GM21529 (cell line): ENCODE results near the gene MORN5.
"Not testable (repeated sequence)": the region's sequence is repeated elsewhere in the genome, so short reads cannot be mapped to it uniquely, and the experiment has no call there.

Experiments used
- ATAC-seq: cut with Tn5 transposase; IDR thresholded peaks from one replicate; pipeline ENCODE4 v1.9.1; 2021; ENCODE audit not compliant: unreplicated experiment

MORN5 gene

DNA sequence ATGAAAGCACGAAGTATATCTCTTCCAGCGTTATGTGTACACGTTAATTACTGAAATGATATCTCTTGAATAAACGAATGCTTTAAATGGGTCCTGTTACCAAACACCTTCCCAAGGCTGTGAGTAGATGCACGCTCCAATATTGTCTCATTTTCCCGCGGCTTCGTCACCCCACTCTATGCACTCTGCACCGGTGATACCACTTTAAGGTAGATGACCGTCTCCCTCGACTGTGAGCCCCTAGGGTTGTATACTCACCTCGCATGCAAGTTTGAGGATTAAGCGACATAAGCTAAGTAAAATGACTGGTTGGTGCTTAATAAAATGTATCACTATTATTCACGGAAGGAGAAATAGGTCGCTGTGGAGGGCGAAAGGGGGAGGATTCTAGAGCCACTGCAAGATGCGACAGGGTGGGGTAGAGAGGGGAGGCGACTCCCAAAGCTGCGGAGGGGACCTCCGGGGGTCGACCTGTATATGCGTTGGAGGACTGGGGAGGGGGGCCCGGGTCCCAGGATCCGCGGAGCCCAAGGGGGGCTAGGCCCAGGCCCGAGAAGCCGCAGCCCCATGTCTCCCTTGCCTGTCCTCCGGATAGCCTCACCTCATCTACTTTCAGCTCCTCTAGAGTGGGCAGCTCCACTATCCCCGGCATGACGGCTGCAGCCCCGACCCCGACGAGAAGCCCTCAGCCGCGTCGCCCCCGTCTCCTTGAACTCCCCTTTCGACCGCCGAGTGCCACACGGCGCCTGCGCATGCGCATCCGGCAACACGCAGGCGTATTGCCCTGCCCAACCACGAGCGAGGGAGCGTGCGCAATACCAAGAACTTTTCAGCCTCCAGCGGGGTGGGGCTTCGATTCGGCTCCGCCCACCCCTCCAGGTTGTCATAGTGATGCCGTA, at the start of gene MORN5, which contains the start of gene NDUFA8:
TSS of gene MORN5 (plus strand) at position 883 of the 899 bp plus-strand sequence. CDS start 65 bp downstream, outside the sequence.
TSS of gene NDUFA8 (minus strand) at position 754 of the 899 bp plus-strand sequence. CDS start at position 652, 102 bp downstream.
- ATAC-seq, result peak; percentile 96

DNA sequence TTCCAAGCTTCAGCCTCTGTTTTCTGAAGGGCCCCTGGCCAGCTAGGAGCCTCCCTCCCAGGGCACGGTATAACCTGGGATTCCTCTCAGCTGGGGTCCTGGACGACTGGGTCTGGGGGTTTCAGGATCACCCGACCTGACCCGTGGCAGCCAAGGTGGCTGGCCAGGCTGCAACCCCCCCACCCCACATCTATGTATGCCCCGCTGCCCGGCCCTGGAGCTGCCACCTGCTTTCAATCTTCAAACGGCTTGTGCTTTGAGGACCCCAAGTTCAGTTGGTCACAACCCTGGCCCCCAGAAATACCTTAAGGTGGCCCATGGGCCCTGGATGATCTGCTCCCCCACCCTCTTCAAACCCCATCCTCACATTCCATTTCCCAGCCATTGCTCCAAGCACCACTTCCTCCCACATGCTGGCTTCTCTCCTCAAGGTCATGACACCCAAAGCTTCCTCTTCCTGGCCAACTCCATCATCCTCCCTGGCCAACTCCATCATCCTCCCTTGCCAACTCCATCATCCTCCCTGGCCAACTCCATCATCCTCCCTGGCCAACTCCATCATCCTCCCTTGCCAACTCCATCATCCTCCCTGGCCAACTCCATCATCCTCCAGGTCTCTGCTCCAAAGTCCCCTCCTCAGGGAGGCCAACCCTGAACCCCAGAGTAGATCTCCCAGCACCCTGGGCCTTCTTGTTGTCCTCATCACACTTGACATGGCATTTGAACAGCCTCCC, 49.4 kb upstream of the MORN5 start:
- no peak for ATAC-seq

DNA sequence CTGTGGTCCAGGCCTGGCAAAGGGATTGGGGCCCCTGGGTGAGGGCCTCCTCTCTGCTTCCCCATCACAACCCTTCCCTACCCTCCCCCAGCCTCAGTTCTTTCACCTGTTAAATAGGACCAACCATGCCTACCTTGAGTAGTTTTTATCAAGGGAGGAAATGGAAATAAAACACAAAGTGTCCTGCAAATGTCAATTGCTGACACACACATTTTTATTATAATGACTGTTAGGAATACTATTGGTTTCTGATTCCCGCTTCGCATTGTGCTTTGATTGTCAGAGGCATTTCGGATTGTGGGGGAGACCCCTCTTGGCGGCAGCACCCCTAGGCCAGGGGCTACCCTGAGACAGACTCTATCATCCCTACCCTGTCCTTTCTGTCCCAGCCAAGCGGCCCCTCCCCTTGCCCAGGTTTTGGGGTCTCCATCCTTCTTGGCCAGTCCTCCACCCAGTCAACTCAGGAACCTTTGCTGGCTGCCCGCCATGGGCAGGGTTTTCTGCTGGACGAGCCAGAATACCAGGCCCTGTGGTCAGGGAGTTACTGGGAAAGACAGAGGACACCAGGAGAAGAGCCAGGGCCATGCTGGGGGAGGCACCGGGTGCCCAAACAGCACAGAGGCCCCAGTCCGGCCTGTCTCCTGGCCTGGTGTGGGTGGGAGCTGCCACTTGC, 48.2 kb upstream of the MORN5 start:
- ATAC-seq, result no peak

DNA sequence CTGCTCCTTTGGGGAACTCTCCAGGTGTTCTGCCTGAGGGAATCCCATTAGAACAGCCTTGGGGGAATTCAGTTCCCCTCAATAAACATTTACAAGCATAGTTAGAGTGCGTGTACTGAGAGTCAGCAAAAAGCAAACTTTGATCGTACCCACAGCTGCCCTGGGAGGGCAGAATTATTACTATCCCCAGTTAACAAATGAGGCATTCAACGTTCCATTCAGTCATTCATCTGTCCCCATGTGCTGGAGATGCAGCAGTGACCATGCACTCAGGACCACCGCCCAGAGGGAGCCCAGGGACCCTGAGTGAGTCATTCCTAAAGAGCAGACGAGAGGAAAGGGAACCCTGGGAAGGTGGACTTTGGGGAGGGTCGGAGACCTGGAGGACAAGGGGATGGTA, 47.5 kb upstream of the MORN5 start:
- no peak for ATAC-seq

GRCh38 chr9:122113574-122113973, 46.1 kb upstream of the MORN5 start:
- no peak for ATAC-seq

DNA sequence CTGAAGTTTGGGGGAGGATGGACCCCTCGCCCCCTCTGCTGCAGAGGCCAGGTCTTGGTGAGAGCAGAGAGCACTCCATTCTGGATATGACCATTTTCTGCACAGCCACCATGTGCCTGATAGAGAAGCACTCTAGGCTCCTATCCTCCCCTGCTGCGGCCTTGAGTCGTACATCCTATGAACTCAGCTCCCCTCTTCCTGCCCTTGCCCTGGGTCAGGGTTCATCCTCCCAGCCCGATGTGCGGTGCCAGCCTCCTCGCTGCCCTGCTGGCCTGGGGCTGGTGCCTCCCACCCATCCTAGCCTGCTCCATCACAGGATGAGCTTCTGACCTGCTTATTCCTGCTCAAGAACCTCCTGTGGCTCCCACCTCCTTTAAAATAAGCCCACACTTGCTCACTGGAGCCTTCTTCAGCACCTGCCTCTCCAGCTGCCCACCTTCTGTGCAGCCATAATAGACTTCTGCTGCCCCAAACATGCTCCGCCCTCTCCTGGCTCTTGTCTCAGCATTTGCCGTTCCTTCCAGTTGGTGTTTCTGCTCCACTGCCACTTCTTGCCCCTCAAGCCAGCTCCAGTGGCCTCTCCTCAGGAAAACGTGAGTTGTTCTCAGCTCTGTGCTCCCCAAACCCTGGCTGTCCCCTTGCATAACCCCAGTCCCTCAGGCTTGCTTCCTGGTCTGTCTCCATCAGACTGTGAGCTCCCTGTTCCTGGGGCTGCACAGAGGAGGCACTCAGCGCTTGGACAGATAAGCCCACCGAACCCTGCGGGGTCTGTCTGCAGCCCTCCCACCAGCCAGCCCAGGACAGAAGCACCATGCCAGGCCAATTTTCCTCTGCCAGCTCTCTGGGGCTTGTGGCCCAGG, 44.3 kb upstream of the MORN5 start:
- ATAC-seq, result no peak

DNA sequence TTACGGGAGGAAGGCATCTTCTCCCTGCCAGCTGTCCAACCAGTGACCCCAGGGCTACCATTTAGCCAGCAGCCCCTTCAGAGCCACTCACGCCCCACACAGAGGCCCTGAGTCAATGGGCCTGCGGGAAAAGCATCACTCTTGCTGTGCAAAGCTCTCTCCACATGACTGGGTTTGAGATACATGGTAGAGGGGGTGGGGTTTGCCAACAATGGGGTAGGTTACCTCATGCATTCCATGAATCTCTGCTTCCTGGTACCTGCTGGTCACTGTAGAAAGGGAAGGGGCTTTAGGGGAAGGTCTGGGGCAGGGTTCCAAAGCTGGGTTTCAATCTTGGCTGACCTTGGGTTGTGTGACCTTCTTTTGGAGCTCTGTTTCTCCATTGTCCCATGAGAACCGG, 43.7 kb upstream of the MORN5 start:
- no peak for ATAC-seq

- ATAC-seq, result no peak
Observed at GRCh38 chr9:122116448-122117173, 43.1 kb upstream of the MORN5 start.

GRCh38 chr9:122117241-122117640, 42.5 kb upstream of the MORN5 start:
- ATAC-seq, result not testable (repeated sequence)

DNA sequence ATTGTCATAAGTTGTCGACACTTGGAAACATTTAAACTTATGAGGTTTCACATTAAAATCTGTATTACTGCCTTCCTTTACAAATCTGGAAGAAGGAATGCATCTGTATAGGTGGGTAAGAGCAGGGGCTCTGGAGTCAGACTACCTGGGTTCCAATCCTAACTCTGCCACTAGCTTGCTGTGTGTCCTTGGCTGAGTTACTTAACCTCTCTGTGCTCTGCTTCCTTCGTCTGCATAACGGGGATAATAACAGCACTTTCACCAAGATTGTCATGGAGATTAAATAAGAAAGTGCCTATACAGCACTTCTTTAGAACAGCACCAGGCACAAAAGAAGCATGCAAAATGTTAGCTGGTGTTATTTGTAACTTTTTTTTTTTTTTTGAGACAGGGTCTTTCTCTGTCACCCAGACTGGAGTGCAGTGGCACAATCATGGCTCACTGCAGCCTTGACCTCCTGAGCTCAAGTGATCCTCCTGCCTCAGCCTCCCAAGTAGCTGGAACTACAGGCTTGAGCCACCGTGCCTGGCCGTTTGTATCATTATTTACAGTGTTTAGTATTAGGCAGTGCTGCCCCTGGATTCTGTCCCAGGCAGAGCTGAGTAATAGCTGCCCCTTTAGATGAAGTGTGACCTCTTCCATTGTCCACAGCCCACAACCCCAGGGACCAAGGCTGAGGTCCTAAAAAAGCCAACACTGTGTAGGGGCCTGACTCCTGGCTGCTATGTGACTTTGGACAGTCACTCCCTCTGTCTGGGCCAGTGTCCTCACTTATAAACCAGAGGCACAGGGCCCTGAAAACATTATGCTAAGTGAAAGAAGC, 41.2 kb upstream of the MORN5 start:
- no peak for ATAC-seq

GRCh38 chr9:122119166-122119521, 40.6 kb upstream of the MORN5 start:
- no peak for ATAC-seq

DNA sequence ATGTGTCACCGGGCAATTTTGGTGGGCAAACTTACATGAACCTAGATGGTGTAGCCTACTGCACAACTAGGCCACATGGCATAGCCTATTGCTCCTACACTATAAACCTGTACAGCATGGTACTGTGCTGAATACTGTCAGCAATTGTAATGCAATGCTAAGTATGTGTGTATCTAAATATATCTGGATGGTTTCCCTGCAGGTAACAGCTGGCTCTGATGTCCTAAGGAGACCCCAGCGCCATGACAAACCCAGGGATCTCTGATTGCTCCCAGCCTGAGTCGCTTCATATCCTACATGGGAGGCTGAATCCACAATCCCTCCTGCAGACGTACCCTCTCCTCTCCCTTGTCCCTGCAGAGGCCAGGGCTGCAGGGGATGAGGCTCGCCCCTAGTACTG, 40.0 kb upstream of the MORN5 start:
- ATAC-seq, result no peak

GRCh38 chr9:122120316-122121071, 39.2 kb upstream of the MORN5 start:
- no peak for ATAC-seq

DNA sequence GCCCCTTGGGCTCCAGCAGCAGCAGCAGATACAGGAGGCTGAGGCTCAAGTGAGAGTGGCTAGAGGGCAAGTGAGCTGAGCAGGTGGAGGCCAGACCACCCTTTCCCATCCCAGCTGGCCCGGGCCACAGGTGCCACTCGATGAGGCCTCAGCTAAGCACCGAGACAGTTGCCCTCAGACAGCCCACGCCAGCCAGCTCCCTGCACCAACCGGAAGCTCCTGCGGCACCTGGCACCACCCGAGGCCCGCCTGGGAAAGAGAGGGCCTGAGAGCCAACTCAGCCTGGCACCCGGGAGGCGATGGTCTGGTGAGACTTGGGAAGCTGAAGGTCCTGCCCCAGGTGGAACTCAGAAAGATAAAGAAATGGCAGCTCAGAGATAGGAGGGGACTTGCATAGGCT, 38.3 kb upstream of the MORN5 start:
- no peak for ATAC-seq

DNA sequence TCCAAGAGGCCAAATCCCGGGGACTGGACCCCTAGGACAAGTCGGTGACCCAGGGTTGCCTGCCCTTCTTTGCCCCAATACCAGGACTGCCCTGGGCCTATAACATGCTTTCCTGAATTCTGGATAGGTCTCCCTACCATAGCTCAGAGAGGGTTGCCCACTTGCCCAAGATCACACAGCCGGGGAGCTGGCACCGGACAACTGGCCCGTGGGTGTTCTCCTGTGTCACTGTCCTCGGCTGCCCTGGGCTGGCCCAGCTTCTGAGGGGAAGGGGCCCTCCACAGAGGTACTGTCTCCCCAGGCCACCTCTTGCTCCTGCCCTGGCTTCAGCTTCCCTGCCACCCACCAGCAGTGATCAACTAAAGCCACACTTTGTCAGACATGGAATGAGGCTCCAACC, 37.8 kb upstream of the MORN5 start:
- ATAC-seq, result no peak

GRCh38 chr9:122122468-122122867, 37.2 kb upstream of the MORN5 start:
- ATAC-seq, result no peak

- no peak for ATAC-seq
Observed at GRCh38 chr9:122122903-122123632, 36.6 kb upstream of the MORN5 start.

DNA sequence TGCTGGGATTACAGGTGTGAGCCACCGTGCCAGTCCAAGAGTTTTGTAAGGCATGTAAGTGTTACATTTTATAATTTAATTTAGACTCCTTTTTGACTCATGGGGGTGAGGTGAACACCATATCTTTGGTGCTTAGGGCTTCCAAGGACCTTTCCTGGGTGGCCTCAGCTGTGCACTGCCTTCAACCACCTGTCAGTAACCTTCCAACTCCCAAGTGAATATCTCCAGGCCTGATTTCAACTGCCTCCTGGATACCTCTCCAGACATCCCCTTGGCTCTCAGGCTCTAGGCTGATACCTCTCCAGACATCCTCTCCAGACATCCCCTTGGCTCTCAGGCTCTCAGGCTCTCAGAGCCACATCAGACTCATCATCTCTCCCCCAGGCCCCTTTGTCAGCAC, 35.7 kb upstream of the MORN5 start:
- ATAC-seq, result no peak
